Measurements from ENCODE around the gene PLCL2.
"Not testable (repeated sequence)": the region's sequence is repeated elsewhere in the genome, so short reads cannot be mapped to it uniquely, and the experiment has no call there.

The PLCL2 gene

DNA sequence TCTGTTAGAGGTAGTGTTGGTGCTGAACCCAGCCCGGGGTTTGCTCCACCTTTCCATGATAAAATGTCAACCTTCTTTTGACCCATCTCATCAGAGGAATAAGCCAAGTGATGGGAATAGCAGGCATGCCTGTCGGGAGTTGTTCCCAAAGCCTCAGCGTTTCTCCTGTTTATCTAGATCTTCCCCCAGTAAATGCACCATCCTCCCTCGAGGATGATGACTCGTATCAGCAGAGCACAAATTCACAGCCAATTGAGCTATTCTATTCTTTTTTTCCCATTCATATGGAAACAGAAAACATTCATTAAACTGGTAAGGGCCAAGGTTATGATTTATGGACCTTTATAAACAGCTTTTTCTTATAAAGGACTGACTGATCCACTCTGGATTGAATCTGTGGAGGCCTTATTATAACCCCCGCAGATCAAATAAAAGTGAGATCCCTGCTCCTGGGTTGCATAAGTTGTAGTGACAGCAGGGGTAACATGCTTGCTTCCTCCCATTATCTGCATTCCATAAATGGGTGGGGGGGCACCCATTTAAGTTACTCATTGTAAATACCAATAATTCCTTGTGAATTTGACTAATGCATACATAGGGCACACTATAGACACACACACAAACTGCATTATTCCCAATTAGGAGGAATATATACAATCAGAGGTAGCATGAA lies 207.3 kb downstream of the PLCL2 start:
- H3K9ac ChIP-seq (ENCODE audit: low read depth in 1 of 2, low read length in 2 of 2), result no peak overlapping the region
- H3K4me3 ChIP-seq (ENCODE audit: low read length in 2 of 2), result no peak overlapping the region
- H3K4me1 ChIP-seq (ENCODE audit: control insufficient read depth in 2 of 2, insufficient read depth in 2 of 2, low read length in 2 of 2), result no peaks in the 10 kb centered on the region
- no peaks in the 10 kb centered on the region for H3K27me3 ChIP-seq (ENCODE audit: control insufficient read depth in 2 of 2, insufficient read depth in 2 of 2, low read length in 2 of 2)
- no peak overlapping the region for H3K27ac ChIP-seq (ENCODE audit: low read depth in 2 of 2, low read length in 2 of 2)
- H3K36me3 ChIP-seq (ENCODE audit: control insufficient read depth in 2 of 2, insufficient read depth in 2 of 2, low read length in 2 of 2), result peaks cover 3 to 4% of the 10 kb centered on the region in 2 donors
- no peaks in the 10 kb centered on the region for H3K9me3 ChIP-seq (ENCODE audit: control insufficient read depth in 2 of 2, low read length in 2 of 2)

DNA sequence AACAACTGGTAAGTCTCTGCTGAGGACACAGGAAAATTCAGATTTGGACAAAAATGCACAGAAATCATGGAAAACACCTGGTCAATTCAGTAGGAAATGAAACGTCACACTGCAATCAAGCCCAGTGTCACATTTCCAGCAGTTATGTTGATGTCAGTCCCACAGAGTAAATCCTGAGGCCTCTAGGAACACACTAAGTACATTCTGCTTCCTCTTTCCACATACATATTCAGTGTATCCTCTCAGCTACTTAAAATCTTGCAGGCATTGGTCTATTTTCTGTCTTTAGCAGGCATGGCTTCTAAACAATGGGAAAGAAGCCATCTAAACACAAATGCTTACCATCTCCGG lies 207.8 kb downstream of the PLCL2 start:
- Histone ChIP-seq H3K9ac (ENCODE audit: low read depth in 1 of 2, low read length in 2 of 2) (no peak overlapping the region), H3K4me3 (ENCODE audit: low read length in 2 of 2) (no peak overlapping the region), H3K36me3 (ENCODE audit: control insufficient read depth in 2 of 2, insufficient read depth in 2 of 2, low read length in 2 of 2) (peaks cover 3 to 4% of the 10 kb centered on the region in 2 donors), H3K27me3 (ENCODE audit: control insufficient read depth in 2 of 2, insufficient read depth in 2 of 2, low read length in 2 of 2) (no peaks in the 10 kb centered on the region), H3K27ac (ENCODE audit: low read depth in 2 of 2, low read length in 2 of 2) (no peak overlapping the region), H3K9me3 (ENCODE audit: control insufficient read depth in 2 of 2, low read length in 2 of 2) (no peaks in the 10 kb centered on the region), H3K4me1 (ENCODE audit: control insufficient read depth in 2 of 2, insufficient read depth in 2 of 2, low read length in 2 of 2) (no peaks in the 10 kb centered on the region)

DNA sequence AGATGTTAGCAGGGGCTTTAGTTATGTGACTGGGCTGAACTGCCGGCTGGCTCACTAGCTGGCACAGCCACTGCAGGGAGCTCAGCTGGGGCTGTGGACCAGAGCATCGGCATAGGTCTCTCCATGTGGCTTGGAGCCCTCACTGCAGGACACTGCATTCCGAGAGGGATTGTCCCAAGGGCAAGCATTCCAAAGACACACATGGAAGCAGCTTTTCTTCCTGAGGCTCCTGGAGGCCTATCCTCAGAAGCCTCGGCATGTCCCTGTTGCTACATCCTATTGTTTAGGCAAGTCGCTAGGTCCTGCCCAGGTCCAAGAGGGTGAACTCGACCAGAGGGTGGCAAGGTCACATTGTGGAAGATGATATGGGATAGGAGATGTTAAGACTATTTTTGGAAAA lies 209.8 kb downstream of the PLCL2 start:
- H3K27me3 ChIP-seq (ENCODE audit: control insufficient read depth in 2 of 2, insufficient read depth in 2 of 2, low read length in 2 of 2), result no peaks in the 10 kb centered on the region
- no peak overlapping the region for H3K4me3 ChIP-seq (ENCODE audit: low read length in 2 of 2)
- H3K9me3 ChIP-seq (ENCODE audit: control insufficient read depth in 2 of 2, low read length in 2 of 2), result no peaks in the 10 kb centered on the region
- H3K27ac ChIP-seq (ENCODE audit: low read depth in 2 of 2, low read length in 2 of 2), result no peak overlapping the region
- H3K4me1 ChIP-seq (ENCODE audit: control insufficient read depth in 2 of 2, insufficient read depth in 2 of 2, low read length in 2 of 2), result no peaks in the 10 kb centered on the region
- no peak overlapping the region for H3K9ac ChIP-seq (ENCODE audit: low read depth in 1 of 2, low read length in 2 of 2)
- peaks cover 3 to 4% of the 10 kb centered on the region in 2 donors for H3K36me3 ChIP-seq (ENCODE audit: control insufficient read depth in 2 of 2, insufficient read depth in 2 of 2, low read length in 2 of 2)

DNA sequence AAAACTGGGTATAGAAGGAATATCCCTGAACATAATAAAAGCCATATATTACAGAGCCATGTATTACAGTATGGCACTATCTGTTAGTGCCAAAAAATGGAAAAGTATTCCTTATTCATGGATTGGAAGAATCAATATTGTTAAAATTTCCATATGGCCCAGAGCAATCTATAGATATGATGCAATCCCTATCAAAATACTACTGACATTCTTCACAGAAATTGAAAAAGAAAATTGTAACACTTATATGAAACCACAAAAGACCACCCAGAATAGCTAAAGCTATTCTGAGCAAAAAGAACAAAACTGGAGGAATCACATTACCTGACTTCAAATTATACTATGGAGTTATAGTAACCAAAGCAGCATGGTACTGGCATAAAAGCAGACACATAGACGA lies 218.8 kb downstream of the PLCL2 start:
- no peak overlapping the region for H3K4me3 ChIP-seq (ENCODE audit: low read length in 2 of 2)
- no peak overlapping the region for H3K9ac ChIP-seq (ENCODE audit: low read depth in 1 of 2, low read length in 2 of 2)
- no peaks in the 10 kb centered on the region for H3K27me3 ChIP-seq (ENCODE audit: control insufficient read depth in 2 of 2, insufficient read depth in 2 of 2, low read length in 2 of 2)
- H3K36me3 ChIP-seq (ENCODE audit: control insufficient read depth in 2 of 2, insufficient read depth in 2 of 2, low read length in 2 of 2), result no peaks in the 10 kb centered on the region
- no peaks in the 10 kb centered on the region for H3K4me1 ChIP-seq (ENCODE audit: control insufficient read depth in 2 of 2, insufficient read depth in 2 of 2, low read length in 2 of 2)
- H3K27ac ChIP-seq (ENCODE audit: low read depth in 2 of 2, low read length in 2 of 2), result no peak overlapping the region
- H3K9me3 ChIP-seq (ENCODE audit: control insufficient read depth in 2 of 2, low read length in 2 of 2), result no peaks in the 10 kb centered on the region

DNA sequence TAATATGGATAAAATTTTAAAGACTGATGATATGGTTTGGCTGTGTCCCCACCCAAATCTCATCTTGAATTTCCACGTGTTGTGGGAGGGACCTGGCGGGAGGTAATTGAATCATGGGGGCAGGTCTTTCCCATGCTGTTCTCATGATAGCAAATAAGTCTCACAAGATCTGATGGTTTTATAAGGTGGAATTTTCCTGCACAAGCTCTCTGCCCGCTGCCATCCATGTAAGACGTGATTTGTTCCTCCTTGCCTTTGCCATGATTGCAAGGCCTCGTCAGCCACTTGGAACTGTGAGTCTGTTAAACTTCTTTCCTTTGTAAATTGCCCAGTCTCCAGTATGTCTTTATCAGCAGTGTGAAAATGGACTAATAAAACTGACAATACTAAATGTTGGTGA lies 222.0 kb downstream of the PLCL2 start:
- not testable (repeated sequence) for H3K36me3 ChIP-seq (ENCODE audit: control insufficient read depth in 2 of 2, insufficient read depth in 2 of 2, low read length in 2 of 2); H3K4me1 ChIP-seq (ENCODE audit: control insufficient read depth in 2 of 2, insufficient read depth in 2 of 2, low read length in 2 of 2); H3K9me3 ChIP-seq (ENCODE audit: control insufficient read depth in 2 of 2, low read length in 2 of 2); H3K9ac ChIP-seq (ENCODE audit: low read depth in 1 of 2, low read length in 2 of 2); H3K27me3 ChIP-seq (ENCODE audit: control insufficient read depth in 2 of 2, insufficient read depth in 2 of 2, low read length in 2 of 2); H3K4me3 ChIP-seq (ENCODE audit: low read length in 2 of 2); H3K27ac ChIP-seq (ENCODE audit: low read depth in 2 of 2, low read length in 2 of 2)

DNA sequence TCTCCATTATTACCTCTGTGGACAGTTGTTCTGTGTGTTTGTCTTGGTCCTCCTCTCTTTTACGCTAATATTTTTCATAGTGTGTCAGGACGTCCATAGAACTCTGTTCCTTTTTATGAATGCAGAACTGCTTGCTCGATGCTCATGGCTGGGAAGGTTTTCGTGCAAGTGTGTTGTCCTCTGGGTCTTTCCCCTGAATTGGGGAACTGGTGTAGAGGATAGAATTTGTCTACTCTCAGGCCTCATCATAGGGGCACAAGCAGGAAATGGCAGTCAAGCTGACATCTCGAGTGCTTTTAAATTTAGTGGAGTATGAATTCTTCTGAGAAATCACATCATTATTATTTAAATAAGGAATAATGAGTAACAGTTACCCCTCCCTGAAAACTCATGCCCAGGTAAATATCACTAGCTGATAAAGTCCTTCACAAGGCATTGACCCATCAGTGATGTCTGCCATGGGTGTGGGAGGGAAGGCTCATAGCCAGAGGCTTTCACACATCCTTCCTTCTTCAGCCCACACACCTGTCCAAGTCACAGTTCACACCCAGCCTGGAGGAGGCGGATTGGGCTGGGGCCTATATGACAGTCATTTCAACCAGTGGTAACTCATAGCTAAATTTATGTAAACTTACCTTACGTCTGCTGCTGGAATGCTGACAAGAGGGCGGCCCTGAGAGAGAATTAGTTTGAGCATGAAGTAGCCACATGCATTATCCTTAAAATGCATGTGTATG lies 226.1 kb downstream of the PLCL2 start:
- Histone ChIP-seq H3K4me1 (ENCODE audit: control insufficient read depth in 2 of 2, insufficient read depth in 2 of 2, low read length in 2 of 2) (no peaks in the 10 kb centered on the region), H3K27me3 (ENCODE audit: control insufficient read depth in 2 of 2, insufficient read depth in 2 of 2, low read length in 2 of 2) (no peaks in the 10 kb centered on the region), H3K27ac (ENCODE audit: low read depth in 2 of 2, low read length in 2 of 2) (no peak overlapping the region), H3K36me3 (ENCODE audit: control insufficient read depth in 2 of 2, insufficient read depth in 2 of 2, low read length in 2 of 2) (no peaks in the 10 kb centered on the region), H3K9me3 (ENCODE audit: control insufficient read depth in 2 of 2, low read length in 2 of 2) (no peaks in the 10 kb centered on the region), H3K9ac (ENCODE audit: low read depth in 1 of 2, low read length in 2 of 2) (no peak overlapping the region), H3K4me3 (ENCODE audit: low read length in 2 of 2) (no peak overlapping the region)

DNA sequence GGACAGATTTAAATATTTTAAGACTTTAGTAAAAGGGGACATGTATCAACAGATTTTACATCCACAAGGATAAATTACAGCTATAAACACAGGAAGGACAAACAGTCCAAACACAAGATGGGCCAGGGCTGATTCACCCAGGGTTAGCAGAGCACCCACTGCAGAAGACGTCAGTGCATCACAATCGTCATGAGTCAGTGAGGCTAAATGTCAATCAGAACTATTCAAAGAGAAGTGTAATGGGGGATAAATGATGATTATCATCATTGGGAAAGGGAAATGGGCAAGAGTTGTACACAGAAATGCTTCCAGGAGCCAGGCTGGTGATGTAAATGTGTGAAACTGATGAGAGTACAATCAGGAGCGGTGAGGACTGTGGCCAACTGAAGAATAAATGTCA lies 226.8 kb downstream of the PLCL2 start:
- no peaks in the 10 kb centered on the region for H3K9me3 ChIP-seq (ENCODE audit: control insufficient read depth in 2 of 2, low read length in 2 of 2)
- no peaks in the 10 kb centered on the region for H3K27me3 ChIP-seq (ENCODE audit: control insufficient read depth in 2 of 2, insufficient read depth in 2 of 2, low read length in 2 of 2)
- no peak overlapping the region for H3K9ac ChIP-seq (ENCODE audit: low read depth in 1 of 2, low read length in 2 of 2)
- peak overlapping the region in 1 of 2 donors; percentile 37 for H3K27ac ChIP-seq (ENCODE audit: low read depth in 2 of 2, low read length in 2 of 2)
- no peak overlapping the region for H3K4me3 ChIP-seq (ENCODE audit: low read length in 2 of 2)
- no peaks in the 10 kb centered on the region for H3K4me1 ChIP-seq (ENCODE audit: control insufficient read depth in 2 of 2, insufficient read depth in 2 of 2, low read length in 2 of 2)
- no peaks in the 10 kb centered on the region for H3K36me3 ChIP-seq (ENCODE audit: control insufficient read depth in 2 of 2, insufficient read depth in 2 of 2, low read length in 2 of 2)

DNA sequence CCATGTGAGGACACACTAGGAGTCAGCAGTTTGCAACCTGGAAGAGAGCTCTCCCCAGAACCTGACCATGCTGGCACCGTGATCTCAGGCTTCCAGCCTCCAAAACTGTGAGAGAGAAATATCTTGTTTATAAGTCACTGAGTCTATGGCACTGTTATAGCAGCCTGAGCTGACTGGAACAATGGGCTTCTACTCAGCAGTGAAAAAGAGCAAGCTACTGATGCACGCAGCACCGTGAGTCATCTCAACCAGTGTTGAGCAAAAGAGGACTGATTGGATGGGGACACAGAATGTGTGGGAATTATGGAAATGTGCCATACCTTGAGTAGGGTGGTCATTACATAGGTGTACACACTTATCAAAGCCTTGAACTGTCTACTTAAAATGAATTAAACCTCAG lies 230.4 kb downstream of the PLCL2 start:
- no peaks in the 10 kb centered on the region for H3K27me3 ChIP-seq (ENCODE audit: control insufficient read depth in 2 of 2, insufficient read depth in 2 of 2, low read length in 2 of 2)

DNA sequence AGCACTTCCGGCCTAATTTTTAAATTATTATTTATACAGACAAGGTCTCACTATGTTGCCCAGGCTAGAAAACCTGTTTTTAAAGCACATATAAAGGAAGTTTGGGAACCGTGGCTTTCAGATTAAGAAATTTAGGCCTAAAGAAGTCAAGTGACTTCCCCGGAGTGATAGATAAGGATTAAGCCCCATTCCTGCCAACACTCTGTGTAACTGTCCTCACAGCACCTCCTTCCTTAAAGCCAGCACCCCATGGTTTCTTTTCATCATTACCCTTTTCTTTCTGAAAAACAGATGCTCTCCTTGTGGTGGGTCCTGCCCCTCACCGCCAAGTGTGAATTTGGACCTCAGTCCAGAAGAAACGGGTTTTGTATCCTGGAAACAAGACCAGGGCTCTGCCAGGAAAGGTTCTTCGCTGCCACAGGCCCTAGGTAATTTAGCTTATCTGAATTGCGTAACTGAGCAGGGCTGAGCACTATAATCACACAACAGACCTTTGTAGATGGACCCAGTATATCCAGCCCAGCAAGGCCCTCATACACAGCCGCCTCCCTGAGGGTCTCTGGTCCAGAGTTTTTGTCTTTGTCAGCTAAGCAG lies 231.3 kb downstream of the PLCL2 start:
- H3K27ac ChIP-seq (ENCODE audit: low read depth in 2 of 2, low read length in 2 of 2), result no peak overlapping the region
- no peak overlapping the region for H3K9ac ChIP-seq (ENCODE audit: low read depth in 1 of 2, low read length in 2 of 2)

More for the DNA sequence above, 230.4 kb downstream of the PLCL2 start:
- H3K9me3 ChIP-seq (ENCODE audit: control insufficient read depth in 2 of 2, low read length in 2 of 2), result no peaks in the 10 kb centered on the region
- H3K36me3 ChIP-seq (ENCODE audit: control insufficient read depth in 2 of 2, insufficient read depth in 2 of 2, low read length in 2 of 2), result no peaks in the 10 kb centered on the region
- H3K27ac ChIP-seq (ENCODE audit: low read depth in 2 of 2, low read length in 2 of 2), result no peak overlapping the region
- H3K4me1 ChIP-seq (ENCODE audit: control insufficient read depth in 2 of 2, insufficient read depth in 2 of 2, low read length in 2 of 2), result no peaks in the 10 kb centered on the region
- H3K9ac ChIP-seq (ENCODE audit: low read depth in 1 of 2, low read length in 2 of 2), result no peak overlapping the region
- no peak overlapping the region for H3K4me3 ChIP-seq (ENCODE audit: low read length in 2 of 2)

DNA sequence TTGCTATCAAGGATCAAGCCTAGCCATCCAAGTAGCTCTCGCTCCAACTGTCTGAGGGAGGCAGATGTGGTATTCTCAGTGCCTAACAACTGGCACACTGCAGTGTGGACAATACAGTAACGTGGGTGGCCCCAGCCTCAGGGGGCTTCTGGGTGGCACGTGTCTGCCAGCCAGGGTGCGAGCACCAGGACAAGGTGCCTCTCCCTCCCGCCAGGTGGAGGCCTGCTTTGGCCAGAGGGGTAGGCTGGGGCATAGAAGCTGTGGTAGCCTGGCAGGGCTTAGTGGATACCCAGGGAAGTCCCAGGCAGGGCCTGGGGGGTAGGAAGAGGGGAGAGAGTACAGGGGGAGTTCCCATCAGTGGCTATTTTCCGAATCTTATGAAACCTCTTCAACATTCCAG lies 234.0 kb downstream of the PLCL2 start:
- Histone ChIP-seq H3K27me3 (ENCODE audit: control insufficient read depth in 2 of 2, insufficient read depth in 2 of 2, low read length in 2 of 2) (no peaks in the 10 kb centered on the region), H3K36me3 (ENCODE audit: control insufficient read depth in 2 of 2, insufficient read depth in 2 of 2, low read length in 2 of 2) (no peaks in the 10 kb centered on the region), H3K4me3 (ENCODE audit: low read length in 2 of 2) (no peak overlapping the region), H3K4me1 (ENCODE audit: control insufficient read depth in 2 of 2, insufficient read depth in 2 of 2, low read length in 2 of 2) (no peaks in the 10 kb centered on the region), H3K9me3 (ENCODE audit: control insufficient read depth in 2 of 2, low read length in 2 of 2) (peaks cover 0 to 1% of the 10 kb centered on the region in 2 donors), H3K9ac (ENCODE audit: low read depth in 1 of 2, low read length in 2 of 2) (no peak overlapping the region), H3K27ac (ENCODE audit: low read depth in 2 of 2, low read length in 2 of 2) (no peak overlapping the region)

More for the DNA sequence above, 231.3 kb downstream of the PLCL2 start:
- H3K36me3 ChIP-seq (ENCODE audit: control insufficient read depth in 2 of 2, insufficient read depth in 2 of 2, low read length in 2 of 2), result no peaks in the 10 kb centered on the region
- no peaks in the 10 kb centered on the region for H3K27me3 ChIP-seq (ENCODE audit: control insufficient read depth in 2 of 2, insufficient read depth in 2 of 2, low read length in 2 of 2)
- no peaks in the 10 kb centered on the region for H3K4me1 ChIP-seq (ENCODE audit: control insufficient read depth in 2 of 2, insufficient read depth in 2 of 2, low read length in 2 of 2)
- H3K9me3 ChIP-seq (ENCODE audit: control insufficient read depth in 2 of 2, low read length in 2 of 2), result no peaks in the 10 kb centered on the region
- H3K4me3 ChIP-seq (ENCODE audit: low read length in 2 of 2), result no peak overlapping the region

Data from mucosa of rectum (tissue), 2 donors.